Panc1 (cell line): Measurements from ENCODE around the gene DISP1. TPM values are rescaled to one million over a fixed set of nuclear protein-coding genes. Genes with fewer than 3 reads are reported as not detected.

Experiments used
- ATAC-seq: fragments of 200-7000 bp; cut with Tn5 transposase; 2 replicates; pipeline ENCODE4 v1.9.1; 2020; ENCODE audit warnings: mild to moderate bottlenecking, moderate library complexity
- BruUV-seq: library from RNA; stranded (reverse); fragments of 400-500 nt; replicated peaks from 2 replicates; lab custom pipeline; 2021; lab: Mats Ljungman, UMichigan
- CTCF ChIA-PET: fragments of 300-600 bp; sonication (Branson Sonifier 250); formaldehyde crosslinking; loops from one replicate; lab custom pipeline; 2022; ENCODE audit warnings: antibody characterized with exemption; lab: Charles Lee
- POLR2A ChIA-PET: fragments of 300-600 bp; sonication (Branson Sonifier 250); formaldehyde crosslinking; loops from one replicate; lab custom pipeline; 2022; ENCODE audit warnings: antibody characterized with exemption; lab: Charles Lee
- DNase-seq: peaks from one replicate; pipeline ENCODE4 v3.0.0-alpha.2; 2010; ENCODE audit warnings: low read depth, low spot score
- H3K27ac ChIP-seq: 2 replicates; pipeline ENCODE4 v1.5.1; 2011; ENCODE audit warnings: mild to moderate bottlenecking, low read length, inconsistent platforms
- H3K27me3 ChIP-seq: fragments of 200-500 bp; sonication (Bioruptor generic); 2 replicates; pipeline ENCODE4 v1.6.0; 2014; ENCODE audit warnings: low read length, inconsistent platforms; ENCODE audit not compliant: control insufficient read depth, insufficient read depth
- H3K36me3 ChIP-seq: fragments of 200-500 bp; sonication (Bioruptor generic); 2 replicates; pipeline ENCODE4 v1.5.1; 2014; ENCODE audit warnings: inconsistent platforms, mild to moderate bottlenecking, low read length, moderate library complexity; ENCODE audit not compliant: control insufficient read depth, insufficient read depth
- H3K4me1 ChIP-seq: 2 replicates; pipeline ENCODE4 v1.5.1; 2011; ENCODE audit warnings: inconsistent platforms, mild to moderate bottlenecking, low read length, moderate library complexity; ENCODE audit not compliant: control insufficient read depth, insufficient read depth
- H3K4me3 ChIP-seq, 2 experiments: 2 replicates each; pipeline ENCODE4 v1.5.1; 2011 to 2012; ENCODE audit warnings: low read depth in 2 of 2, low read length in 2 of 2, mild to moderate bottlenecking in 2 of 2, inconsistent platforms in 1 of 2, moderate library complexity in 1 of 2
- H3K9me3 ChIP-seq: fragments of 200-500 bp; sonication (Bioruptor generic); 2 replicates; pipeline ENCODE4 v1.5.1; 2014; ENCODE audit warnings: low read depth, mild to moderate bottlenecking, inconsistent platforms, low read length, moderate library complexity; ENCODE audit not compliant: control insufficient read depth, insufficient read depth
- POLR2AphosphoS5 ChIP-seq: IDR thresholded peaks from 2 replicates; pipeline ENCODE4 v1.6.1; 2012; ENCODE audit warnings: mild to moderate bottlenecking, low read depth, low read length, moderate library complexity
- SIN3A ChIP-seq: IDR thresholded peaks from 2 replicates; pipeline ENCODE4 v1.6.1; 2012; ENCODE audit warnings: low read depth, mild to moderate bottlenecking, low read length, moderate library complexity, borderline replicate concordance; ENCODE audit not compliant: insufficient read depth
- TCF7L2 ChIP-seq: IDR thresholded peaks from 2 replicates; pipeline ENCODE4 v1.6.1; 2011; ENCODE audit warnings: mild to moderate bottlenecking, low read depth, low read length, inconsistent platforms
- in situ Hi-C: cut with HindIII; loops from 2 replicates; pipeline ENCODE4 v1.10.0; 2016; ENCODE audit warnings: low sequenced_read_pairs, low pct_unique_long_range_greater_than_20kb
- intact Hi-C: fragments of 100-400 bp; cut with micrococcal nuclease; formaldehyde crosslinking; loops from one replicate; pipeline ENCODE4 v1.10.0; 2022; ENCODE audit not compliant: unreplicated experiment
- total RNA-seq: library from RNA; stranded (reverse); gene quantifications from one replicate; pipeline ENCODE4 v1.2.1, GENCODE V29; 2021; ENCODE audit not compliant: unreplicated experiment
- TF ChIP-seq, protein P1 (sequence below): fragments of 450-650 bp; IDR thresholded peaks from 2 replicates; pipeline ENCODE4 v1.5.1; 2017; ENCODE audit warnings: mild to moderate bottlenecking
- TF ChIP-seq, protein P2 (sequence below), 2 experiments: IDR thresholded peaks; 2 replicates each; pipeline ENCODE4 v1.6.1; 2011 to 2012; ENCODE audit warnings: low read depth in 2 of 2, control low read depth in 1 of 2, low read length in 1 of 2, mild to moderate bottlenecking in 1 of 2, moderate library complexity in 1 of 2; ENCODE audit not compliant: insufficient read depth in 1 of 2

The DISP1 gene
- total RNA-seq, 1 experiment from 2014 or later = 4.2 TPM

DNA sequence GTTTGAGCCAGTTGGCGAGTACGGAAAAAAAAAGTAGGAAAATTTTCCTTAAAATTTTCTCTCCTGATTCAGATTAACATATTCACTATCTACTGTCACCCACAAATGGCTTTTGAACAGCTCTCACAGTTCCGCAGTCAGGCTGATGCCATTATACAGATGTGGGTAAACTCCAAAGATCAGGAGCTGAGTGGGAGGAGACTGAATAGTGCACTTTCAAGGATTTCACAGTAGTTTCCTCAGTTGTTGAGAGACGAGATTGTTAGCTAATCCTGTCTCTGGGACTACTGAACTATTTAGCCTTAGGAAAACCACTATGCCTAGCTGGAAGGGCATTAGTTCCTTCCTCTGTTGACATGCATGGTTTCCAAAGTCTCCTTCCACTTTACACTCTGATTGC is 3.2 kb upstream of the DISP1 start:
- no peak overlapping the region for H3K4me3 ChIP-seq
- ATAC-seq (no peak), DNase-seq (no peak)
- ChIA-PET CTCF (interaction anchor here (0.5 kb wide), 1 partner anchor 1341 kb away, joined by 16 read pairs; no protein-coding TSS in a partner anchor), POLR2A (no interaction called here)
- H3K4me1 ChIP-seq = peaks cover 17% of the 10 kb centered on the region
- H3K9me3 ChIP-seq = no peaks in the 10 kb centered on the region
- BruUV-seq = no TSS peak
- in situ Hi-C loops = no loop called here
- intact Hi-C loops = no loop called here
- TF ChIP-seq SIN3A (no peak), POLR2AphosphoS5 (no peak), TCF7L2 (no peak)
- TF ChIP-seq, protein P1, sequence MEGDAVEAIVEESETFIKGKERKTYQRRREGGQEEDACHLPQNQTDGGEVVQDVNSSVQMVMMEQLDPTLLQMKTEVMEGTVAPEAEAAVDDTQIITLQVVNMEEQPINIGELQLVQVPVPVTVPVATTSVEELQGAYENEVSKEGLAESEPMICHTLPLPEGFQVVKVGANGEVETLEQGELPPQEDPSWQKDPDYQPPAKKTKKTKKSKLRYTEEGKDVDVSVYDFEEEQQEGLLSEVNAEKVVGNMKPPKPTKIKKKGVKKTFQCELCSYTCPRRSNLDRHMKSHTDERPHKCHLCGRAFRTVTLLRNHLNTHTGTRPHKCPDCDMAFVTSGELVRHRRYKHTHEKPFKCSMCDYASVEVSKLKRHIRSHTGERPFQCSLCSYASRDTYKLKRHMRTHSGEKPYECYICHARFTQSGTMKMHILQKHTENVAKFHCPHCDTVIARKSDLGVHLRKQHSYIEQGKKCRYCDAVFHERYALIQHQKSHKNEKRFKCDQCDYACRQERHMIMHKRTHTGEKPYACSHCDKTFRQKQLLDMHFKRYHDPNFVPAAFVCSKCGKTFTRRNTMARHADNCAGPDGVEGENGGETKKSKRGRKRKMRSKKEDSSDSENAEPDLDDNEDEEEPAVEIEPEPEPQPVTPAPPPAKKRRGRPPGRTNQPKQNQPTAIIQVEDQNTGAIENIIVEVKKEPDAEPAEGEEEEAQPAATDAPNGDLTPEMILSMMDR = no peak
- TF ChIP-seq, protein P2, sequence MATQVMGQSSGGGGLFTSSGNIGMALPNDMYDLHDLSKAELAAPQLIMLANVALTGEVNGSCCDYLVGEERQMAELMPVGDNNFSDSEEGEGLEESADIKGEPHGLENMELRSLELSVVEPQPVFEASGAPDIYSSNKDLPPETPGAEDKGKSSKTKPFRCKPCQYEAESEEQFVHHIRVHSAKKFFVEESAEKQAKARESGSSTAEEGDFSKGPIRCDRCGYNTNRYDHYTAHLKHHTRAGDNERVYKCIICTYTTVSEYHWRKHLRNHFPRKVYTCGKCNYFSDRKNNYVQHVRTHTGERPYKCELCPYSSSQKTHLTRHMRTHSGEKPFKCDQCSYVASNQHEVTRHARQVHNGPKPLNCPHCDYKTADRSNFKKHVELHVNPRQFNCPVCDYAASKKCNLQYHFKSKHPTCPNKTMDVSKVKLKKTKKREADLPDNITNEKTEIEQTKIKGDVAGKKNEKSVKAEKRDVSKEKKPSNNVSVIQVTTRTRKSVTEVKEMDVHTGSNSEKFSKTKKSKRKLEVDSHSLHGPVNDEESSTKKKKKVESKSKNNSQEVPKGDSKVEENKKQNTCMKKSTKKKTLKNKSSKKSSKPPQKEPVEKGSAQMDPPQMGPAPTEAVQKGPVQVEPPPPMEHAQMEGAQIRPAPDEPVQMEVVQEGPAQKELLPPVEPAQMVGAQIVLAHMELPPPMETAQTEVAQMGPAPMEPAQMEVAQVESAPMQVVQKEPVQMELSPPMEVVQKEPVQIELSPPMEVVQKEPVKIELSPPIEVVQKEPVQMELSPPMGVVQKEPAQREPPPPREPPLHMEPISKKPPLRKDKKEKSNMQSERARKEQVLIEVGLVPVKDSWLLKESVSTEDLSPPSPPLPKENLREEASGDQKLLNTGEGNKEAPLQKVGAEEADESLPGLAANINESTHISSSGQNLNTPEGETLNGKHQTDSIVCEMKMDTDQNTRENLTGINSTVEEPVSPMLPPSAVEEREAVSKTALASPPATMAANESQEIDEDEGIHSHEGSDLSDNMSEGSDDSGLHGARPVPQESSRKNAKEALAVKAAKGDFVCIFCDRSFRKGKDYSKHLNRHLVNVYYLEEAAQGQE (IDR thresholded peaks at IDR 0.05; ENCODE audit: insufficient read depth in 1 of 2, low read depth in 2 of 2, low read length in 1 of 2) = no peak
- H3K36me3 ChIP-seq = peaks cover 2% of the 10 kb centered on the region; the same call in 1 of the 2 replicates
- H3K27me3 ChIP-seq = no peaks in the 10 kb centered on the region
- H3K27ac ChIP-seq = no peak overlapping the region

DNA sequence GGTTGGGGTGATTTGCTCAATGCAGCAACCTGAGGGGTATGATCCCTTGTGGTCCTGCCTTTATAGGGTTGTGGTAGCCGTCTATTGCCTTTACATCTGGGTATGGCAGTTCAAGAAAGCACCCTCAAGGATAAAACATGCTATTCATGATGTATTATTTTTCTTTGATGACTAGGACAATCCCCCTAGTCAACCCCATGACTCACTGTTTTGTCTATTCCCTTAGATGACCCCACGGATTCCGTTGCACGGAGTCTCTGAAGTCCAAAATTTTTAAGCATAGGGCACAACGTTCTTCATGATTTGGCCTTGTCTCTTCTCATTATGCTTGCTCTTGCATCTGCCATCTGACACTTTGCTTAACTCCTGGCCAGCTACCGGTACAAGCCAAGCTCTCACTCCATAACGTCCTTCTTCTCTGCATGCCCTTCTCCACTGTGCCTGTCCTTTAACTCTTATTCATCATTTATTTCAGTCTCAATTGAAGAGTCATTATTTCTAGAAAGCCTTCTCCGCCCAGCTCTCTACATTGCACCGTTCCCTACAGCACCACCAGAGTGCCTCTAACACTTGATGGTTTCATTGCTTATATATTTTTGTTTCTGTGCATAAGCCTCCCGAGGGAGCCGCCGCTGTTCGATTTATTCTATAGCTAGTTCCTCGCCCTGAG is 838 bp upstream of the DISP1 start:
- ChIA-PET CTCF (no interaction called here), POLR2A (no interaction called here)
- no peak for TF ChIP-seq POLR2AphosphoS5
- Histone ChIP-seq H3K27me3 (no peaks in the 10 kb centered on the region), H3K36me3 (peaks cover 2% of the 10 kb centered on the region; the same call in 1 of the 2 replicates), H3K4me1 (peaks cover 28% of the 10 kb centered on the region), H3K4me3 (peak overlapping the region; percentile 98), H3K27ac (peak overlapping the region; percentile 93), H3K9me3 (no peaks in the 10 kb centered on the region)
- in situ Hi-C loops (no loop called here), intact Hi-C loops (no loop called here)
- ATAC-seq = no peak
- no peak for DNase-seq
- BruUV-seq = no TSS peak

DNA sequence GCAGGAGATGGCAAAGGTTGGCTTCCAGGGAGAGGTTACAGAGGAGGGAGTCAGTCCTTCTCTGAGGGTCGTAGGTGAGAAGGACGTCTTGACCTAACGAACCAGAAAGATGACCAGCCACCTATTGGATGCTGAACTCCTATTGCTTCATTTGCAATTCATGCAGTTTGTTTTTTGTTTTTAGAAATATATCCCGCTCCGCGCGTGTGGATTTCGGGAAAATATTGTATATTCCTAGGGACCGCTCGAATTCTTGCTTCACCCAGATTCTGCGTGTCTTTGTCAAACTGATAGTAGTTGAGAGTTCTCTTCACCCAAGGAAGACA is 564 bp downstream of the DISP1 start:
- intact Hi-C loops = no loop called here
- peaks cover 2% of the 10 kb centered on the region; the same call in 1 of the 2 replicates for H3K36me3 ChIP-seq
- ATAC-seq (no peak), DNase-seq (no peak)
- TSS peak; percentile 75 for BruUV-seq
- POLR2A ChIA-PET = no interaction called here
- in situ Hi-C loops = no loop called here
- H3K4me3 ChIP-seq = peak overlapping the region; percentile 98
- no peaks in the 10 kb centered on the region for H3K9me3 ChIP-seq
- TF ChIP-seq, protein P2 (IDR thresholded peaks at IDR 0.05; ENCODE audit: insufficient read depth in 1 of 2, low read depth in 2 of 2, low read length in 1 of 2) = no peak
- no peak for TF ChIP-seq POLR2AphosphoS5
- TF ChIP-seq, protein P1 = no peak
- no peak for TF ChIP-seq TCF7L2
- no peak for TF ChIP-seq SIN3A
- peaks cover 28% of the 10 kb centered on the region for H3K4me1 ChIP-seq
- H3K27me3 ChIP-seq = no peaks in the 10 kb centered on the region
- CTCF ChIA-PET = interaction anchor here (0.6 kb wide), 2 partner anchors 41 to 94 kb away, joined by 3 to 4 read pairs; no protein-coding TSS in a partner anchor
- H3K27ac ChIP-seq = peak overlapping the region; percentile 93
